NCI-H526 (cell line): ENCODE results near the gene GPR107.

ENCODE experiments used
- DNase-seq, 2 experiments: peaks; one replicate each; lab custom pipeline; 2025; lab: John Stamatoyannopoulos, UW

The GPR107 gene

GRCh38 chr9:130159915-130160670, 106.4 kb downstream of the GPR107 start:
- no peak for DNase-seq

- no peak for DNase-seq
These were observed 107.3 kb downstream of the GPR107 start for GRCh38 chr9:130160862-130161470.

- no peak for DNase-seq
These were observed 111.9 kb downstream of the GPR107 start for GRCh38 chr9:130165579-130165978.

- DNase-seq: no peak
These were observed 112.7 kb downstream of the GPR107 start for GRCh38 chr9:130166399-130166798.

GRCh38 chr9:130167927-130168326, 114.2 kb downstream of the GPR107 start:
- DNase-seq: no peak

- DNase-seq: no peak
These were observed 117.8 kb downstream of the GPR107 start for GRCh38 chr9:130171226-130172148.

- peak in 1 of 2 experiments; percentile 78 for DNase-seq
These were observed 118.6 kb downstream of the GPR107 start, which contains the start of gene NCS1 for GRCh38 chr9:130172161-130172857. Gene NCS1, plus strand, starts transcription at chr9:130172404. Its CDS starts 260 bp downstream, at chr9:130172664.

- DNase-seq: no peak
These were observed 119.4 kb downstream of the GPR107 start for GRCh38 chr9:130172858-130173665.

- DNase-seq: no peak
These were observed 119.9 kb downstream of the GPR107 start for GRCh38 chr9:130173666-130173983.

- no peak for DNase-seq
These were observed 120.3 kb downstream of the GPR107 start for GRCh38 chr9:130174025-130174424.

GRCh38 chr9:130174920-130175321, 121.2 kb downstream of the GPR107 start:
- DNase-seq: no peak

GRCh38 chr9:130175355-130175754, 121.6 kb downstream of the GPR107 start:
- no peak for DNase-seq

GRCh38 chr9:130176760-130177159, 123.1 kb downstream of the GPR107 start:
- DNase-seq: no peak

- no peak for DNase-seq
These were observed 124.4 kb downstream of the GPR107 start for GRCh38 chr9:130177898-130178805.

GRCh38 chr9:130179331-130179907, 125.7 kb downstream of the GPR107 start:
- DNase-seq: no peak

GRCh38 chr9:130180516-130180915, 126.8 kb downstream of the GPR107 start:
- no peak for DNase-seq

- DNase-seq: no peak
These were observed 128.1 kb downstream of the GPR107 start for GRCh38 chr9:130181678-130182380.

- DNase-seq: no peak
These were observed 128.7 kb downstream of the GPR107 start for GRCh38 chr9:130182381-130182909.
